K562 (cell line): ENCODE data around the gene FGF2. TPM values are rescaled to one million over a fixed set of nuclear protein-coding genes. Genes with fewer than 3 reads are reported as not detected.

Experiments
- ATAC-seq: fragments of 200-7000 bp; cut with Tn5 transposase; 3 replicates; pipeline ENCODE4 v1.9.1; 2020; ENCODE audit warnings: moderate library complexity
- BruUV-seq: library from RNA; stranded (reverse); fragments of 400-500 nt; replicated peaks from 2 replicates; lab custom pipeline; 2021; lab: Mats Ljungman, UMichigan
- CTCF ChIA-PET: fragments of 300-600 bp; formaldehyde crosslinking; extraction: SDS; loops from one replicate; lab custom pipeline; 2021; ENCODE audit warnings: low intra/inter-chr PET ratio; lab: Yijun Ruan, JAX
- POLR2A ChIA-PET: fragments of 300-600, 350-650 bp; sonication (Branson Sonifier 250); formaldehyde crosslinking; extraction: SDS; loops from one replicate; lab custom pipeline; 2021; ENCODE audit warnings: antibody characterized with exemption, inconsistent platforms; lab: Yijun Ruan, JAX
- DNase-seq, 4 experiments: peaks; one replicate each; pipeline versions ENCODE4 v3.0.0 to v3.0.0-alpha.2; 2011 to 2018; ENCODE audit warnings: low spot score in 3 of 4, mixed read lengths in 3 of 4; ENCODE audit errors: extremely low read depth in 1 of 4
- FAIRE-seq: peaks from 2 replicates; lab custom pipeline; 2011; peaks lifted over from hg19 to GRCh38; lab: Jason Lieb, UNC
- H2AFZ ChIP-seq: 2 replicates; pipeline ENCODE4 v1.6.0; 2011; ENCODE audit warnings: low read depth, low read length, control low read depth, inconsistent platforms
- H3K27ac ChIP-seq: fragments of 200-600 bp; 3 replicates; pipeline ENCODE4 v1.8.0; 2011; ENCODE audit warnings: low read depth, mild to moderate bottlenecking, control low read depth, inconsistent platforms, low read length, moderate library complexity, mixed read lengths; ENCODE audit errors: extremely low read depth
- H3K27me3 ChIP-seq, 2 experiments: fragments of 300-600 bp in 1 of 2; 2 replicates in 1 of 2; 3 replicates in 1 of 2; pipeline versions ENCODE4 v1.6.0 to v1.8.0; 2011; ENCODE audit warnings: inconsistent platforms in 2 of 2, low read length in 2 of 2, mild to moderate bottlenecking in 1 of 2, mixed read lengths in 1 of 2, moderate library complexity in 1 of 2; ENCODE audit not compliant: control insufficient read depth in 2 of 2, insufficient read depth in 2 of 2
- H3K36me3 ChIP-seq: fragments of 300-600 bp; 3 replicates; pipeline ENCODE4 v1.8.0; 2011; ENCODE audit warnings: mild to moderate bottlenecking, low read length, inconsistent platforms; ENCODE audit not compliant: control insufficient read depth, insufficient read depth
- H3K4me1 ChIP-seq, 2 experiments: fragments of 200-600 bp in 1 of 2; replicated peaks in 1 of 2; 2 replicates in 1 of 2; 3 replicates in 1 of 2; pipeline versions ENCODE4 v1.5.1 to v1.8.0; 2011; ENCODE audit warnings: inconsistent platforms in 2 of 2, low read length in 2 of 2, mild to moderate bottlenecking in 1 of 2, mixed read lengths in 1 of 2, moderate library complexity in 1 of 2; ENCODE audit not compliant: control insufficient read depth in 2 of 2, insufficient read depth in 2 of 2
- H3K4me2 ChIP-seq: 2 replicates; pipeline ENCODE4 v1.6.1; 2011; ENCODE audit warnings: low read length, control low read depth, inconsistent platforms, mixed read lengths; ENCODE audit not compliant: insufficient read depth
- H3K4me3 ChIP-seq: fragments of 200-600 bp; sonication (generic), shearing (Covaris generic); 2 replicates; pipeline ENCODE4 v1.5.1; 2016; ENCODE audit warnings: control low read depth, inconsistent platforms
- H3K79me2 ChIP-seq: fragments of 200-600 bp; 3 replicates; pipeline ENCODE4 v1.8.0; 2011; ENCODE audit warnings: low read length, inconsistent platforms; ENCODE audit not compliant: control insufficient read depth, insufficient read depth
- H3K9ac ChIP-seq, 2 experiments: 2 replicates each; pipeline versions ENCODE4 v1.6.0 to v1.6.1; 2011; ENCODE audit warnings: low read depth in 2 of 2, low read length in 2 of 2, control low read depth in 1 of 2, inconsistent platforms in 1 of 2, mild to moderate bottlenecking in 1 of 2, mixed read lengths in 1 of 2; ENCODE audit not compliant: insufficient read depth in 1 of 2
- H3K9me1 ChIP-seq: one replicate; pipeline ENCODE4 v1.6.0; 2011; ENCODE audit warnings: inconsistent platforms, mild to moderate bottlenecking, low read length, moderate library complexity; ENCODE audit not compliant: control insufficient read depth, insufficient read depth
- H3K9me3 ChIP-seq: replicated peaks from 2 replicates; pipeline ENCODE4 v1.5.1; 2011; ENCODE audit warnings: low read depth, low read length, inconsistent platforms; ENCODE audit not compliant: control insufficient read depth, insufficient read depth
- H4K20me1 ChIP-seq: replicated peaks from 2 replicates; pipeline ENCODE4 v1.6.1; 2011; ENCODE audit warnings: low read length, inconsistent platforms, mixed read lengths; ENCODE audit not compliant: control insufficient read depth, insufficient read depth
- CHCHD3 ChIP-seq: fragments of 250-450 bp; sonication (Bioruptor Pico); IDR thresholded peaks from 2 replicates; pipeline ENCODE4 v2.1.2; 2022; ENCODE audit warnings: mild to moderate bottlenecking
- DMBX1 ChIP-seq: fragments of 250-450 bp; sonication (Bioruptor Pico); IDR thresholded peaks from 2 replicates; pipeline ENCODE4 v1.8.0; 2022; ENCODE audit warnings: inconsistent platforms, mild to moderate bottlenecking, moderate library complexity, borderline replicate concordance
- FOXK1 ChIP-seq: sonication (generic); formaldehyde crosslinking; IDR thresholded peaks from 2 replicates; pipeline ENCODE4 v1.8.0; 2022; ENCODE audit warnings: missing genetic modification reagents, mild to moderate bottlenecking, borderline replicate concordance
- JUND ChIP-seq, 2 experiments: IDR thresholded peaks; 2 replicates in 1 of 2; 3 replicates in 1 of 2; pipeline ENCODE4 v1.6.1; 2011; ENCODE audit warnings: borderline replicate concordance in 2 of 2, low read depth in 2 of 2, low read length in 2 of 2, improper control_type of control experiment in 1 of 2, missing biosample characterization in 1 of 2, missing genetic modification characterization in 1 of 2, missing genetic modification reagents in 1 of 2
- MEIS2 ChIP-seq: fragments of 450-650 bp; IDR thresholded peaks from 2 replicates; pipeline ENCODE4 v1.6.1; 2014; ENCODE audit warnings: mild to moderate bottlenecking; ENCODE audit not compliant: partially characterized antibody
- NFATC3 ChIP-seq: fragments of 450-650 bp; IDR thresholded peaks from 2 replicates; pipeline ENCODE4 v1.6.1; 2017; ENCODE audit warnings: mild to moderate bottlenecking
- NR2C2 ChIP-seq, 2 experiments: fragments of 200-800 bp in 1 of 2; sonication (Bioruptor generic) in 1 of 2; sonication (generic) in 1 of 2; formaldehyde crosslinking in 1 of 2; IDR thresholded peaks; 2 replicates each; pipeline versions ENCODE4 v1.6.1 to v1.8.0; 2016 to 2022; ENCODE audit warnings: mild to moderate bottlenecking in 1 of 2, missing compliant biosample characterization in 1 of 2, missing genetic modification characterization in 1 of 2, missing genetic modification reagents in 1 of 2
- POLR2AphosphoS5 ChIP-seq: IDR thresholded peaks from 2 replicates; pipeline ENCODE4 v1.6.1; 2011; ENCODE audit warnings: mild to moderate bottlenecking, low read depth, low read length, moderate library complexity; ENCODE audit not compliant: control insufficient read depth, insufficient read depth
- RFX1 ChIP-seq: fragments of 450-650 bp; IDR thresholded peaks from 2 replicates; pipeline ENCODE4 v1.6.1; 2016; ENCODE audit warnings: mild to moderate bottlenecking, moderate library complexity
- SIX5 ChIP-seq, 2 experiments: IDR thresholded peaks; 2 replicates each; pipeline ENCODE4 v1.6.1; 2011; ENCODE audit warnings: low read length in 2 of 2, borderline replicate concordance in 1 of 2, low read depth in 1 of 2, mild to moderate bottlenecking in 1 of 2, moderate library complexity in 1 of 2; ENCODE audit not compliant: insufficient read depth in 1 of 2
- XRCC4 ChIP-seq: IDR thresholded peaks from one replicate; pipeline ENCODE4 v1.6.1; 2011; ENCODE audit not compliant: insufficient read depth, insufficient read length; ENCODE audit errors: extremely low read depth
- XRCC5 ChIP-seq: fragments of 200-400 bp; formaldehyde crosslinking; IDR thresholded peaks from 2 replicates; pipeline ENCODE4 v1.6.1; 2017; ENCODE audit warnings: low read depth, mild to moderate bottlenecking, low read length
- ZNF583 ChIP-seq: fragments of 250-450 bp; sonication (Bioruptor Pico); IDR thresholded peaks from 2 replicates; pipeline ENCODE4 v1.4.0; 2020
- WGBS: fragments of 100-300 bp; shearing (Covaris generic); methylation state at CpG from one replicate; pipeline ENCODE4 v1.1.6; 2016; ENCODE audit warnings: low coverage, mixed read lengths; ENCODE audit not compliant: insufficient coverage; ENCODE audit errors: missing lambda C conversion rate; 5-methylcytosine and 5-hydroxymethylcytosine counted together
- in situ Hi-C: fragments of 300-500 bp; cut with MboI; formaldehyde crosslinking; loops from 4 replicates; pipeline ENCODE4 v1.15.0; 2018; ENCODE audit warnings: inconsistent platforms, mixed read lengths
- intact Hi-C: fragments of 100-400 bp; cut with micrococcal nuclease; formaldehyde crosslinking; loops from 2 replicates; pipeline ENCODE4 v1.14.2; 2022
- polyA plus RNA-seq, 8 experiments: library from polyadenylated mRNA; depleted of rRNA in 4 of 8; stranded (reverse) in 5 of 8; unstranded in 3 of 8; fragments of >200 nt; fragmentation: Nextera tagmentation in 2 of 8; fragmentation: Illumina TruSeq in 1 of 8; extraction: Ambion mirVana in 2 of 8; extraction: Trizol in 1 of 8; gene quantifications; 2 replicates each; pipeline versions ENCODE4 v1.2.1 to v1.2.3, GENCODE V29; 2011 to 2014; ENCODE audit warnings: inconsistent platforms in 1 of 8, missing spikeins in 1 of 8
- total RNA-seq, 7 experiments: library from RNA; depleted of rRNA in 6 of 7; stranded (reverse); fragments of >200 nt in 6 of 7; fragmentation: Illumina TruSeq in 2 of 7; extraction: Trizol in 2 of 7; gene quantifications; 2 replicates each; pipeline versions ENCODE4 v1.2.1 to v1.2.3, GENCODE V29; 2011 to 2021; ENCODE audit warnings: low replicate concordance in 1 of 7
- TF ChIP-seq, protein P1 (sequence below): fragments of 450-650 bp; IDR thresholded peaks from 2 replicates; pipeline ENCODE4 v1.6.1; 2016; ENCODE audit warnings: low read depth, mild to moderate bottlenecking, moderate library complexity
- TF ChIP-seq, protein P2 (sequence below): fragments of 200-800 bp; sonication (Bioruptor generic); IDR thresholded peaks from 2 replicates; pipeline ENCODE4 v1.6.1; 2017; ENCODE audit warnings: missing genetic modification characterization, missing compliant biosample characterization
- TF ChIP-seq, protein P3 (sequence below): fragments of 200-800 bp; sonication (Bioruptor generic); IDR thresholded peaks from 2 replicates; pipeline ENCODE4 v1.6.1; 2017; ENCODE audit warnings: missing genetic modification characterization, missing compliant biosample characterization
- TF ChIP-seq, protein P4 (sequence below): fragments of 450-650 bp; IDR thresholded peaks from 2 replicates; pipeline ENCODE4 v1.6.1; 2016; ENCODE audit warnings: missing biosample characterization, missing genetic modification characterization

Gene FGF2
- total and polyA plus RNA-seq, 9 of the 15 experiments (the other 6 are each of a cell fraction or from before 2014, with no cell fraction given): 2.5 to 19.4 (median 9.2) TPM

DNA sequence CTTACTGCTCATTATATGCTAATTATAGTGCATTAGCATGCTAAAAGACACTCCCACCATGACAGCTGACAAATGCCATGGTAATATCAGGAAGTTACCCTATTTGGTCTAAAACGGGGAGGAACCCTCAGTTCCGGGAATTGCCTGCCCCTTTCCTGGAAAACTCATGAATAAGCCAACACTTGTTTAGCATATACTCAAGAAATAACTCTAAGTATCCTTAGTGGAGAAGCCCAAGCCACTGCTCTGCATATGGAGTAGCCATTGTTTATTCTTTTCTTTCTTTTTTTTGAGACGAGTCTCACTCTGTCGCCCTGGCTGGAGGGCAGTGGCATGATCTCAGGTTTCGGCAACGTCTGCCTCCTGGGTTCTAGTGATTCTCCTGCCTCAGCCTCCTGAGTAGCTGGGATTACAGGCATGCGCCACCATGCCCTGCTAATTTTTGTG lies 80.3 kb downstream of the FGF2 start:
- peak; percentile 82 for FAIRE-seq
- ChIA-PET POLR2A (no interaction called here), CTCF (no interaction called here)
- intact Hi-C loops: no loop called here
- ATAC-seq: peak; percentile 89
- in situ Hi-C loops: loop anchor here (25.0 kb wide), 1 partner anchor 1045 kb away; the partner anchor contains the start of gene BBS7
- peaks cover 0 to 5% of the 10 kb centered on the region in 2 experiments; a peak in 2 of 5 replicates for H3K4me1 ChIP-seq
- no peaks in the 10 kb centered on the region for H3K9me3 ChIP-seq
- no peak overlapping the region for H2AFZ ChIP-seq
- peaks cover 9% of the 10 kb centered on the region; the same call in 2 of the 3 replicates for H3K36me3 ChIP-seq
- H4K20me1 ChIP-seq: no peaks in the 10 kb centered on the region
- H3K9ac ChIP-seq: no peak overlapping the region
- DNase-seq: peak in 2 of 4 experiments; percentile 16 to 82
- no peaks in the 10 kb centered on the region for H3K27me3 ChIP-seq
- H3K79me2 ChIP-seq: no peaks in the 10 kb centered on the region
- H3K4me2 ChIP-seq: no peak overlapping the region; the same call in 1 of the 2 replicates
- H3K4me3 ChIP-seq: no peak overlapping the region
- WGBS: 66% methylated on average over 7 of the region's 7 CpGs
- BruUV-seq: no TSS peak
- H3K27ac ChIP-seq: peak overlapping the region; percentile 58; the same call in 2 of the 3 replicates
- no peaks in the 10 kb centered on the region for H3K9me1 ChIP-seq
- peak in 1 of 2 experiments; percentile 38; a peak in 1 of 4 replicates for TF ChIP-seq SIX5 (IDR thresholded peaks at IDR 0.05; ENCODE audit: borderline replicate concordance in 1 of 2, insufficient read depth in 1 of 2, low read depth in 1 of 2, low read length in 2 of 2)
- TF ChIP-seq, protein P1, sequence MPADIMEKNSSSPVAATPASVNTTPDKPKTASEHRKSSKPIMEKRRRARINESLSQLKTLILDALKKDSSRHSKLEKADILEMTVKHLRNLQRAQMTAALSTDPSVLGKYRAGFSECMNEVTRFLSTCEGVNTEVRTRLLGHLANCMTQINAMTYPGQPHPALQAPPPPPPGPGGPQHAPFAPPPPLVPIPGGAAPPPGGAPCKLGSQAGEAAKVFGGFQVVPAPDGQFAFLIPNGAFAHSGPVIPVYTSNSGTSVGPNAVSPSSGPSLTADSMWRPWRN: no peak
- peak; percentile 37; the same call in 1 of the 2 replicates for TF ChIP-seq RFX1
- no peak for TF ChIP-seq POLR2AphosphoS5
- TF ChIP-seq FOXK1 (CRISPR knock-in tag): no peak
- no peak for TF ChIP-seq CHCHD3 (CRISPR knock-in tag)
- no peak for TF ChIP-seq ZNF583 (CRISPR knock-in tag)
- TF ChIP-seq JUND (IDR thresholded peaks at IDR 0.05; ENCODE audit: borderline replicate concordance, low read depth, low read length): no peak
- no peak for TF ChIP-seq JUND (tag; IDR thresholded peaks at IDR 0.05; ENCODE audit: borderline replicate concordance, low read depth, low read length)
- TF ChIP-seq XRCC4: no peak
- no peak for TF ChIP-seq NR2C2 (CRISPR knock-in tag; IDR thresholded peaks at IDR 0.05)
- 0 out of 2 replicates have a peak, but pooled peaks have one; percentile 22 for TF ChIP-seq NR2C2 (tag; IDR thresholded peaks at IDR 0.05)
- TF ChIP-seq, protein P2, sequence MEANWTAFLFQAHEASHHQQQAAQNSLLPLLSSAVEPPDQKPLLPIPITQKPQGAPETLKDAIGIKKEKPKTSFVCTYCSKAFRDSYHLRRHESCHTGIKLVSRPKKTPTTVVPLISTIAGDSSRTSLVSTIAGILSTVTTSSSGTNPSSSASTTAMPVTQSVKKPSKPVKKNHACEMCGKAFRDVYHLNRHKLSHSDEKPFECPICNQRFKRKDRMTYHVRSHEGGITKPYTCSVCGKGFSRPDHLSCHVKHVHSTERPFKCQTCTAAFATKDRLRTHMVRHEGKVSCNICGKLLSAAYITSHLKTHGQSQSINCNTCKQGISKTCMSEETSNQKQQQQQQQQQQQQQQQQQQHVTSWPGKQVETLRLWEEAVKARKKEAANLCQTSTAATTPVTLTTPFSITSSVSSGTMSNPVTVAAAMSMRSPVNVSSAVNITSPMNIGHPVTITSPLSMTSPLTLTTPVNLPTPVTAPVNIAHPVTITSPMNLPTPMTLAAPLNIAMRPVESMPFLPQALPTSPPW (CRISPR knock-in tag): no peak
- no peak for TF ChIP-seq XRCC5
- peak; percentile 73 for TF ChIP-seq MEIS2
- TF ChIP-seq, protein P3, sequence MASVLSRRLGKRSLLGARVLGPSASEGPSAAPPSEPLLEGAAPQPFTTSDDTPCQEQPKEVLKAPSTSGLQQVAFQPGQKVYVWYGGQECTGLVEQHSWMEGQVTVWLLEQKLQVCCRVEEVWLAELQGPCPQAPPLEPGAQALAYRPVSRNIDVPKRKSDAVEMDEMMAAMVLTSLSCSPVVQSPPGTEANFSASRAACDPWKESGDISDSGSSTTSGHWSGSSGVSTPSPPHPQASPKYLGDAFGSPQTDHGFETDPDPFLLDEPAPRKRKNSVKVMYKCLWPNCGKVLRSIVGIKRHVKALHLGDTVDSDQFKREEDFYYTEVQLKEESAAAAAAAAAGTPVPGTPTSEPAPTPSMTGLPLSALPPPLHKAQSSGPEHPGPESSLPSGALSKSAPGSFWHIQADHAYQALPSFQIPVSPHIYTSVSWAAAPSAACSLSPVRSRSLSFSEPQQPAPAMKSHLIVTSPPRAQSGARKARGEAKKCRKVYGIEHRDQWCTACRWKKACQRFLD: 0 out of 2 replicates have a peak, but pooled peaks have one; percentile 25
- TF ChIP-seq DMBX1: peak; percentile 58; the same call in 1 of the 2 replicates
- TF ChIP-seq NFATC3: no peak
- TF ChIP-seq, protein P4, sequence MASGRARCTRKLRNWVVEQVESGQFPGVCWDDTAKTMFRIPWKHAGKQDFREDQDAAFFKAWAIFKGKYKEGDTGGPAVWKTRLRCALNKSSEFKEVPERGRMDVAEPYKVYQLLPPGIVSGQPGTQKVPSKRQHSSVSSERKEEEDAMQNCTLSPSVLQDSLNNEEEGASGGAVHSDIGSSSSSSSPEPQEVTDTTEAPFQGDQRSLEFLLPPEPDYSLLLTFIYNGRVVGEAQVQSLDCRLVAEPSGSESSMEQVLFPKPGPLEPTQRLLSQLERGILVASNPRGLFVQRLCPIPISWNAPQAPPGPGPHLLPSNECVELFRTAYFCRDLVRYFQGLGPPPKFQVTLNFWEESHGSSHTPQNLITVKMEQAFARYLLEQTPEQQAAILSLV (tag): peak; percentile 78
